Breast epithelium (tissue), 3 donors: ENCODE measurements around the gene MEIOB.

ENCODE experiments used
- CTCF ChIP-seq, 3 donors: fragments of 450-650 bp; IDR thresholded peaks; one replicate each; pipeline ENCODE4 v1.5.1; 2016 to 2017; ENCODE audit warnings: antibody characterized with exemption in 3 of 3, mild to moderate bottlenecking in 3 of 3, moderate library complexity in 3 of 3
- POLR2A ChIP-seq: fragments of 450-650 bp; IDR thresholded peaks from one replicate; pipeline ENCODE4 v1.6.1; 2016; ENCODE audit warnings: antibody characterized with exemption, mild to moderate bottlenecking, moderate library complexity
- POLR2AphosphoS5 ChIP-seq, 3 donors: sonication (generic); formaldehyde crosslinking; IDR thresholded peaks; one replicate each; pipeline ENCODE4 v1.6.1; 2017; ENCODE audit warnings: antibody characterized with exemption in 3 of 3

- TF ChIP-seq CTCF (IDR thresholded peaks at IDR 0.05) = no peak
- no peak for TF ChIP-seq POLR2AphosphoS5 (IDR thresholded peaks at IDR 0.05)
- no peak for TF ChIP-seq POLR2A
Measured at GRCh38 chr16:1907226-1907860, 35.4 kb upstream of the MEIOB start.
